ENCODE data around the gene CRYBA4. TPM values are rescaled to one million over a fixed set of nuclear protein-coding genes. Genes with fewer than 3 reads are reported as not detected.

Gene CRYBA4
- total RNA-seq, 1 experiment from 2014 or later, result not detected

DNA sequence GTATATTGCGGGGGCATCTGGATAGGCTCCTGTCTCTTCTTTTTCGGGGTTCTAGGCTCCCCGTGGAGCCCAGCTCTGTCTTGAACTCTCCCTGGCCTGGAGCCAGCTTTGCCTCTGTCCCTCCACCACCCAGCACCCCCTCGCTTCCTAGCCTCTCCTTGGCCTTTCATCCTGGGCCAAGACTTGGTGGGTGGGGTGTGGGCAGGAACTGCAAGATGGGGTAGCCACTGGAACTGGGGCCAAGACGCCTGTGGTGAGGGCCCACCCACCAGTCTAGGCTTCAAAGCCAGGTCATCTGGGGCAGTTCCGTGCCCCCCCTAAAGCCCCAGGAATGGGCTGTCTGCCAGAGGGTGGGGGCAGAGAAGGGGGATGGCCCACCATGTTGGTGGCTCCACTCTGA is 2.3 kb upstream of the CRYBA4 start:
- H3K4me3 ChIP-seq (ENCODE audit: low read depth, low read length, poor library complexity, severe bottlenecking), result no peak overlapping the region
- H3K9me3 ChIP-seq (ENCODE audit: low read depth, low read length, poor library complexity, severe bottlenecking), result no peaks in the 10 kb centered on the region
- TF ChIP-seq EZH2 (IDR thresholded peaks at IDR 0.05; ENCODE audit: borderline replicate concordance, low read depth, low read length, poor library complexity, severe bottlenecking), result no peak
- TF ChIP-seq, protein P1, sequence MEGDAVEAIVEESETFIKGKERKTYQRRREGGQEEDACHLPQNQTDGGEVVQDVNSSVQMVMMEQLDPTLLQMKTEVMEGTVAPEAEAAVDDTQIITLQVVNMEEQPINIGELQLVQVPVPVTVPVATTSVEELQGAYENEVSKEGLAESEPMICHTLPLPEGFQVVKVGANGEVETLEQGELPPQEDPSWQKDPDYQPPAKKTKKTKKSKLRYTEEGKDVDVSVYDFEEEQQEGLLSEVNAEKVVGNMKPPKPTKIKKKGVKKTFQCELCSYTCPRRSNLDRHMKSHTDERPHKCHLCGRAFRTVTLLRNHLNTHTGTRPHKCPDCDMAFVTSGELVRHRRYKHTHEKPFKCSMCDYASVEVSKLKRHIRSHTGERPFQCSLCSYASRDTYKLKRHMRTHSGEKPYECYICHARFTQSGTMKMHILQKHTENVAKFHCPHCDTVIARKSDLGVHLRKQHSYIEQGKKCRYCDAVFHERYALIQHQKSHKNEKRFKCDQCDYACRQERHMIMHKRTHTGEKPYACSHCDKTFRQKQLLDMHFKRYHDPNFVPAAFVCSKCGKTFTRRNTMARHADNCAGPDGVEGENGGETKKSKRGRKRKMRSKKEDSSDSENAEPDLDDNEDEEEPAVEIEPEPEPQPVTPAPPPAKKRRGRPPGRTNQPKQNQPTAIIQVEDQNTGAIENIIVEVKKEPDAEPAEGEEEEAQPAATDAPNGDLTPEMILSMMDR (conservative IDR thresholded peaks at IDR 0.05; ENCODE audit: low read depth, low read length), result no peak
- intact Hi-C loops (cut with micrococcal nuclease; ENCODE audit: unreplicated experiment), result no loop called here
- DNase-seq (ENCODE audit: low spot score), result no peak
- H3K4me1 ChIP-seq (ENCODE audit: insufficient read depth, low read length, poor library complexity, severe bottlenecking), result no peaks in the 10 kb centered on the region
- H3K27ac ChIP-seq (ENCODE audit: low read depth, low read length, poor library complexity, severe bottlenecking), result no peak overlapping the region
- no peaks in the 10 kb centered on the region for H3K36me3 ChIP-seq (ENCODE audit: insufficient read depth, low read length, poor library complexity, severe bottlenecking)
- H3K27me3 ChIP-seq (replicated peaks; ENCODE audit: insufficient read depth, low read depth, low read length, poor library complexity), result no peaks in the 10 kb centered on the region
- CTCF ChIA-PET, result no interaction called here
- POLR2A ChIA-PET (ENCODE audit: low non-redundant PET), result no interaction called here
- BruUV-seq (replicated peaks), result no TSS peak

DNA sequence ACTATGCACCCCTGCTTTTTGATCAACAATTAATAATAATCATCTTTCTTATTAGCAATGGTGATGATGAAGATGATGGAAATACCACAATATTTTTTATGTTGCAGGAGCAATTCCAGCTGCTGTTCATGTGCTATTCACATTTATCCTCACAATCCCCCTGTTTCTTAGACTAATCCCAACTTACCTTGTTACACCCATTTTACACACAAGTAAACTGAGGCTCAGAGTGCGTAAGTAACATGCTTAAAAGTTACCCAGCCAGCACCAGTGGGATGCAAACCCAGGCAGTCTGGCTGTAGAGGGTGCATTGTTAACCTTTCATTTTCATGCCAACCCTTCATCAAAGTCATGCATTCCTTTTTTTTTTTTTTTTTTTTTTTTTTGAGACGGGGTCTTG is 1.6 kb upstream of the CRYBA4 start:
- no peak for DNase-seq (ENCODE audit: low spot score)
- Histone ChIP-seq H3K27ac (ENCODE audit: low read depth, low read length, poor library complexity, severe bottlenecking) (no peak overlapping the region), H3K4me1 (ENCODE audit: insufficient read depth, low read length, poor library complexity, severe bottlenecking) (no peaks in the 10 kb centered on the region), H3K36me3 (ENCODE audit: insufficient read depth, low read length, poor library complexity, severe bottlenecking) (no peaks in the 10 kb centered on the region), H3K27me3 (replicated peaks; ENCODE audit: insufficient read depth, low read depth, low read length, poor library complexity) (no peaks in the 10 kb centered on the region), H3K9me3 (ENCODE audit: low read depth, low read length, poor library complexity, severe bottlenecking) (no peaks in the 10 kb centered on the region), H3K4me3 (ENCODE audit: low read depth, low read length, poor library complexity, severe bottlenecking) (no peak overlapping the region)
- TF ChIP-seq, protein P1 (conservative IDR thresholded peaks at IDR 0.05; ENCODE audit: low read depth, low read length), result no peak
- TF ChIP-seq EZH2 (IDR thresholded peaks at IDR 0.05; ENCODE audit: borderline replicate concordance, low read depth, low read length, poor library complexity, severe bottlenecking), result no peak
- intact Hi-C loops (cut with micrococcal nuclease; ENCODE audit: unreplicated experiment), result no loop called here
- CTCF ChIA-PET, result no interaction called here
- POLR2A ChIA-PET (ENCODE audit: low non-redundant PET), result no interaction called here
- BruUV-seq (replicated peaks), result no TSS peak

DNA sequence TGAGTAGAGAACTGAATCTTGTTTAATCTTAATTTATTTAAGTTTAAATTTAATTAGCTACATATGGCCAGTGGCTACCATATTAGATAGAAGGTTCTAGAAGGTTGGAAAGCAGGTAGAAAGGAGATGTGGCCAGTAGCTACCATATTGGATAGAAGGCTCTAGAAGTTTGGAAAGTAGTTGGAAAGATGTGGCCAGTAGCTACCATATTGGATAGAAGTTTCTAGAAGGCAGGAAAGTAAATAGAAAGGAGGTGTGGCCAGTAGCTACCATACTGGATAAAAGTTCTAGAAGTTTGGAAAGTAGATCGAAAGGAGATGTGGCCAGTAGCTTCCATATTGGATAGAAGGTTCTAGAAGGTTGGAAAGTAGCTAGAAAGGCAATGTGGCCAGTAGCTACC is 2.2 kb downstream of the CRYBA4 start:
- no peak overlapping the region for H3K4me3 ChIP-seq (ENCODE audit: low read depth, low read length, poor library complexity, severe bottlenecking)
- H3K9me3 ChIP-seq (ENCODE audit: low read depth, low read length, poor library complexity, severe bottlenecking), result no peaks in the 10 kb centered on the region
- H3K27me3 ChIP-seq (replicated peaks; ENCODE audit: insufficient read depth, low read depth, low read length, poor library complexity), result no peaks in the 10 kb centered on the region
- intact Hi-C loops (cut with micrococcal nuclease; ENCODE audit: unreplicated experiment), result no loop called here
- POLR2A ChIA-PET (ENCODE audit: low non-redundant PET), result no interaction called here
- TF ChIP-seq EZH2 (IDR thresholded peaks at IDR 0.05; ENCODE audit: borderline replicate concordance, low read depth, low read length, poor library complexity, severe bottlenecking), result no peak
- TF ChIP-seq, protein P1 (conservative IDR thresholded peaks at IDR 0.05; ENCODE audit: low read depth, low read length), result no peak
- H3K36me3 ChIP-seq (ENCODE audit: insufficient read depth, low read length, poor library complexity, severe bottlenecking), result no peaks in the 10 kb centered on the region
- CTCF ChIA-PET, result no interaction called here
- no peaks in the 10 kb centered on the region for H3K4me1 ChIP-seq (ENCODE audit: insufficient read depth, low read length, poor library complexity, severe bottlenecking)
- BruUV-seq (replicated peaks), result no TSS peak
- H3K27ac ChIP-seq (ENCODE audit: low read depth, low read length, poor library complexity, severe bottlenecking), result no peak overlapping the region
- DNase-seq (ENCODE audit: low spot score), result no peak
